AG09309 (cell line): ENCODE data around the gene PTPRC.

Experiments used
- DNase-seq: peaks from one replicate; pipeline ENCODE4 v3.0.0-alpha.2; 2010; ENCODE audit warnings: low read depth
- H3K4me3 ChIP-seq: 2 replicates; pipeline ENCODE4 v1.5.1; 2011; ENCODE audit warnings: mild to moderate bottlenecking, low read depth, low read length, moderate library complexity; ENCODE audit not compliant: control insufficient read depth
- CTCF ChIP-seq: IDR thresholded peaks from 2 replicates; pipeline ENCODE4 v1.5.1; 2011; ENCODE audit warnings: mild to moderate bottlenecking, low read depth, low read length, inconsistent platforms; ENCODE audit not compliant: insufficient read depth, control insufficient read depth; ENCODE audit errors: missing control alignments

PTPRC gene

GRCh38 chr1:198776602-198777029 lies 137.8 kb downstream of the PTPRC start:
- DNase-seq = peak; percentile 98
- H3K4me3 ChIP-seq = no peak overlapping the region
- TF ChIP-seq CTCF = no peak

GRCh38 chr1:198778049-198778448 lies 139.2 kb downstream of the PTPRC start:
- no peak for DNase-seq
- no peak overlapping the region for H3K4me3 ChIP-seq
- TF ChIP-seq CTCF = no peak

- H3K4me3 ChIP-seq = no peak overlapping the region
- TF ChIP-seq CTCF = no peak
- no peak for DNase-seq
Measured at GRCh38 chr1:198780376-198780775, 141.5 kb downstream of the PTPRC start.

GRCh38 chr1:198788561-198789064 lies 149.8 kb downstream of the PTPRC start:
- no peak overlapping the region for H3K4me3 ChIP-seq
- TF ChIP-seq CTCF = no peak
- no peak for DNase-seq

- no peak for DNase-seq
- TF ChIP-seq CTCF = no peak
- no peak overlapping the region for H3K4me3 ChIP-seq
Measured at GRCh38 chr1:198793714-198794113, 154.9 kb downstream of the PTPRC start.

- no peak for DNase-seq
- H3K4me3 ChIP-seq = no peak overlapping the region
- no peak for TF ChIP-seq CTCF
Measured at GRCh38 chr1:198794498-198794897, 155.7 kb downstream of the PTPRC start.

- DNase-seq = no peak
- TF ChIP-seq CTCF = no peak
- no peak overlapping the region for H3K4me3 ChIP-seq
Measured at GRCh38 chr1:198797656-198798055, 158.8 kb downstream of the PTPRC start.
